GM10248 (cell line): ENCODE results near the gene ZMYND11.
A peak's percentile ranks its signal among the peaks of the same experiment; 100 is the strongest.
"Not testable (repeated sequence)": the region's sequence is repeated elsewhere in the genome, so short reads cannot be mapped to it uniquely, and the experiment has no call there.

ENCODE experiments used
- CTCF ChIA-PET: fragments of 300-600 bp; sonication (Branson Sonifier 250); formaldehyde crosslinking; extraction: SDS; loops from one replicate; lab custom pipeline; 2021; ENCODE audit warnings: antibody characterized with exemption; lab: Yijun Ruan, JAX
- POLR2A ChIA-PET: fragments of 350-650 bp; sonication (Branson Sonifier 250); formaldehyde crosslinking; extraction: SDS; loops from one replicate; lab custom pipeline; 2020; ENCODE audit warnings: antibody characterized with exemption; lab: Yijun Ruan, JAX
- DNase-seq: peaks from one replicate; pipeline ENCODE4 v3.0.0; 2012; ENCODE audit errors: extremely low spot score
- TF ChIP-seq, protein P1 (sequence below): IDR thresholded peaks from 2 replicates; pipeline ENCODE4 v1.5.1; 2012; ENCODE audit warnings: mild to moderate bottlenecking, low read depth; ENCODE audit errors: extremely low read depth, missing control alignments, control extremely low read depth

ZMYND11 gene

GRCh38 chr10:251982-252582, 116.8 kb downstream of the ZMYND11 start:
- POLR2A ChIA-PET = no interaction called here
- CTCF ChIA-PET = interaction anchor here (1.4 to 1.7 kb wide), 2 partner anchors 11 to 31 kb away, joined by 3 read pairs; no protein-coding TSS in a partner anchor
- TF ChIP-seq, protein P1, sequence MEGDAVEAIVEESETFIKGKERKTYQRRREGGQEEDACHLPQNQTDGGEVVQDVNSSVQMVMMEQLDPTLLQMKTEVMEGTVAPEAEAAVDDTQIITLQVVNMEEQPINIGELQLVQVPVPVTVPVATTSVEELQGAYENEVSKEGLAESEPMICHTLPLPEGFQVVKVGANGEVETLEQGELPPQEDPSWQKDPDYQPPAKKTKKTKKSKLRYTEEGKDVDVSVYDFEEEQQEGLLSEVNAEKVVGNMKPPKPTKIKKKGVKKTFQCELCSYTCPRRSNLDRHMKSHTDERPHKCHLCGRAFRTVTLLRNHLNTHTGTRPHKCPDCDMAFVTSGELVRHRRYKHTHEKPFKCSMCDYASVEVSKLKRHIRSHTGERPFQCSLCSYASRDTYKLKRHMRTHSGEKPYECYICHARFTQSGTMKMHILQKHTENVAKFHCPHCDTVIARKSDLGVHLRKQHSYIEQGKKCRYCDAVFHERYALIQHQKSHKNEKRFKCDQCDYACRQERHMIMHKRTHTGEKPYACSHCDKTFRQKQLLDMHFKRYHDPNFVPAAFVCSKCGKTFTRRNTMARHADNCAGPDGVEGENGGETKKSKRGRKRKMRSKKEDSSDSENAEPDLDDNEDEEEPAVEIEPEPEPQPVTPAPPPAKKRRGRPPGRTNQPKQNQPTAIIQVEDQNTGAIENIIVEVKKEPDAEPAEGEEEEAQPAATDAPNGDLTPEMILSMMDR = no peak
- no peak for DNase-seq

DNA sequence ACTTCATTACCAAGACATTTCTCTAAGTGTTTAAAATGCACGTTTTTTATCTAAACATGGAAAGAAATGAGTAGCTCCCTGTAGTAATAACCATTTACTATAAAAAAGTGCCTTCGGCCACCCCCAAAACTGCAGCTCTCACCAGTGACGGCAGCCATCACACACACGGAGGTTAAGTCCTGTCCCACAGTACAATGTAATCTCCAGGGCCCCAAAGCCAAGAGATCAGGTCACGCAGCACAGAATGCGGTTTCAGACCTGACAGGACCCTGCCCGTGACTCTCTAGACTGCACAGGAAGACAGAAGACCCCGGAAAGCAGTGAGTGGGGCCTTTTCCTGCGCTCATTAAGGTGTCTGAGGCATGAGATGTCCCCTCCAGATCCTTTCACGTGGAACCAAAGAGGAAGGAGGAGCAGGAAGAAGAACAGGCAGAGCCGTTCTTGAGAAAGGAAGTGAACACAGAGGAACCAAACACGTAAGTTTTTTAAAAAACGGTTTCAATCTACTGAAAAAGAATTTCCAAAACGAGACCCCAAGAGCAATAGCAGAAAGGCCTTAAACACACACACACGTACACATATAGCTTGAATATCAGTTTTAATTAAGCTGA, 125.7 kb downstream of the ZMYND11 start:
- CTCF ChIA-PET = interaction anchor here (0.7 kb wide), 1 partner anchor 13 kb away, joined by 3 read pairs; no protein-coding TSS in a partner anchor
- TF ChIP-seq, protein P1 = no peak
- POLR2A ChIA-PET = no interaction called here
- peak; percentile 25 for DNase-seq

- CTCF ChIA-PET = interaction anchor here (1.1 kb wide), 1 partner anchor 23 kb away, joined by 3 read pairs; no protein-coding TSS in a partner anchor
- POLR2A ChIA-PET, DNase-seq: not testable (repeated sequence)
Measured at GRCh38 chr10:264160-265073, 129.2 kb downstream of the ZMYND11 start.

GRCh38 chr10:265074-265440, 129.8 kb downstream of the ZMYND11 start:
- DNase-seq, POLR2A ChIA-PET, CTCF ChIA-PET: not testable (repeated sequence)

DNA sequence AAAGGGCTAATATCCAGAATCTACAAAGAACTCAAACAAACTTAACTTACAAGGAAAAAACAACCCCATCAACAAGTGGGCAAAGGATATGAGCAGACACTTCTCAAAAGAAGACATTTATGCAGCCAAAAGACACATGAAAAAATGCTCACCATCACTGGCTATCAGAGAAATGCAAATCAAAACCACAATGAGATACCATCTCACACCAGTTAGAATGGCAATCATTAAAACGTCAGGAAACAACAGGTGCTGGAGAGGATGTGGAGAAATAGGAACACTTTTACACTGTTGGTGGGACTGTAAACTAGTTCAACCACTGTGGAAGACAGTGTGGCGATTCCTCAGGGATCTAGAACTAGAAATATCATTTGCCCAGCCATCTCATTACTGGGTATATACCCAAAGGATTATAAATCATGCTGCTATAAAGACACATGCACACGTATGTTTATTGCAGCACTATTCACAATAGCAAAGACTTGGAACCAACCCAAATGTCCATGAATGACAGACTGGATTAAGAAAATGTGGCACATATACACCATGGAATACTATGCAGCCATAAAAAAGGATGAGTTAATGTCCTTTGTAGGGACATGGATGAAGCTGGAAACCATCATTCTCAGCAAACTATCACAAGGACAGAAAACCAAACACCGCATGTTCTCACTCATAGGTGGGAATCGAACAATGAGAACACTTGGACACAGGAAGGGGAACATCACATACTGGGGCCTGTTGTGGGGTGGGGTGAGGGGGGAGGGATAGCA, 130.7 kb downstream of the ZMYND11 start:
- POLR2A ChIA-PET, CTCF ChIA-PET: not testable (repeated sequence)

DNA sequence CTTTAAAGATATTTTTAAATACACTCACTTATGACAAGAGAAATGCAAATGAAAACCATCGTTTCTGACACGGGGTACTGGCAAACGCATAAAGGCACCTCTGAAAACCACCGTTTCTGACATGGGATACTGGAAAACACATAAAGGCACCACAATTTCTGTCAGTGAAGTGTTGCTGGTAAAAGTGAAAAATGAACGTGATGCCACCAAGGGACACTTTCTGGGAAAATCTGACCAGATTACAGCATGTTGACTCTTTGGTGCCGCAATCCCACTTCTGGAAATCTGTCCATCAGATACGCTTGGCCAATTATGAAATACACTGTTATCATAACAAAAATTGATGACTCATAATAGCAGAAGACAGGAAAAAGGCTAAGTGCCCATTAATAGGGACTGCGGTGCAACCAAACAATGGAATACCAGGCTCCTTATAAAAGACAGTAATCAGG, 131.7 kb downstream of the ZMYND11 start:
- CTCF ChIA-PET = no interaction called here
- POLR2A ChIA-PET = no interaction called here
- DNase-seq = no peak
- TF ChIP-seq, protein P1 = no peak

More for the DNA sequence above, 130.7 kb downstream of the ZMYND11 start:
- DNase-seq = not testable (repeated sequence)

DNA sequence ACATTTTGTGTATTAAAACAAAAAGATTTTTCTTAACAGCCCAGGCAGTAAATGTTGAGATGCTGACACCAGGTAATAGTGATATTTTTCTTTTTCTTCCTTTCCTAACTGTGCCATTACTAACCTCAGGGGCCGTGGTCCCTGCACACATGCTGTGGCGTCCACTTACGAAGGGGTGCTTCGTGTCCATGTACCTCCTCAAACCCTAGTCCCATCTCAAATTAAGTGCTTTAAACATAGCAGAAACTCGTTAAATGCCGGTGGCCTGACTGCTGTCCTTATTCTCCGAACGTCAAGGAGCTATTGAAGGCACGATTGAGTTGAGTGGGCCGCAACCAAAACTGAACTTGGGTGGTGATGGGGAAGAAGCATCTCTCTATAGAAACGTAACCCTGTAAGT, 132.4 kb downstream of the ZMYND11 start:
- TF ChIP-seq, protein P1 = no peak
- POLR2A ChIA-PET = no interaction called here
- CTCF ChIA-PET = no interaction called here
- no peak for DNase-seq
